Gastrocnemius medialis (tissue), 4 donors: ENCODE measurements around the gene ENGASE.
A peak's percentile ranks its signal among the peaks of the same experiment; 100 is the strongest.

Experiments
- POLR2A ChIP-seq, 2 donors: fragments of 450-650 bp; IDR thresholded peaks; one replicate each; pipeline ENCODE4 v1.6.1; 2017; ENCODE audit warnings: antibody characterized with exemption in 2 of 2, mild to moderate bottlenecking in 2 of 2, moderate library complexity in 2 of 2
- TF ChIP-seq, protein P1 (sequence below), 5 experiments: fragments of 450-650 bp in 3 of 5; fragments of 200-600 bp in 2 of 5; sonication (generic) in 2 of 5; IDR thresholded peaks in 4 of 5; conservative IDR thresholded peaks in 1 of 5; 1 replicate in 4 of 5; 2 replicates in 1 of 5; pipeline ENCODE4 v1.5.1; 2016 to 2019; ENCODE audit warnings: antibody characterized with exemption in 5 of 5, mild to moderate bottlenecking in 3 of 5, moderate library complexity in 3 of 5

- TF ChIP-seq, protein P1, sequence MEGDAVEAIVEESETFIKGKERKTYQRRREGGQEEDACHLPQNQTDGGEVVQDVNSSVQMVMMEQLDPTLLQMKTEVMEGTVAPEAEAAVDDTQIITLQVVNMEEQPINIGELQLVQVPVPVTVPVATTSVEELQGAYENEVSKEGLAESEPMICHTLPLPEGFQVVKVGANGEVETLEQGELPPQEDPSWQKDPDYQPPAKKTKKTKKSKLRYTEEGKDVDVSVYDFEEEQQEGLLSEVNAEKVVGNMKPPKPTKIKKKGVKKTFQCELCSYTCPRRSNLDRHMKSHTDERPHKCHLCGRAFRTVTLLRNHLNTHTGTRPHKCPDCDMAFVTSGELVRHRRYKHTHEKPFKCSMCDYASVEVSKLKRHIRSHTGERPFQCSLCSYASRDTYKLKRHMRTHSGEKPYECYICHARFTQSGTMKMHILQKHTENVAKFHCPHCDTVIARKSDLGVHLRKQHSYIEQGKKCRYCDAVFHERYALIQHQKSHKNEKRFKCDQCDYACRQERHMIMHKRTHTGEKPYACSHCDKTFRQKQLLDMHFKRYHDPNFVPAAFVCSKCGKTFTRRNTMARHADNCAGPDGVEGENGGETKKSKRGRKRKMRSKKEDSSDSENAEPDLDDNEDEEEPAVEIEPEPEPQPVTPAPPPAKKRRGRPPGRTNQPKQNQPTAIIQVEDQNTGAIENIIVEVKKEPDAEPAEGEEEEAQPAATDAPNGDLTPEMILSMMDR (IDR thresholded peaks at IDR 0.05 in 4 of 5, conservative IDR thresholded peaks at IDR 0.05 in 1 of 5) = no peak
- peak; percentile 83 to 86 for TF ChIP-seq POLR2A (IDR thresholded peaks at IDR 0.05)
Observed at GRCh38 chr17:79074649-79075445, at the start of gene ENGASE.
